AG04449 (cell line): Measurements from ENCODE around the gene RAMAC.

Experiments
- CTCF ChIA-PET: fragments of 350-600 bp; formaldehyde crosslinking; extraction: SDS; loops from one replicate; lab custom pipeline; 2021; ENCODE audit warnings: antibody characterized with exemption; lab: Yijun Ruan, JAX
- POLR2A ChIA-PET: fragments of 400-600, 350-600 bp; formaldehyde crosslinking; extraction: SDS; loops from one replicate; lab custom pipeline; 2020; ENCODE audit warnings: antibody characterized with exemption, inconsistent platforms; lab: Yijun Ruan, JAX
- DNase-seq: peaks from one replicate; pipeline ENCODE4 v3.0.0-alpha.2; 2010; ENCODE audit warnings: low read depth, low spot score
- H3K4me3 ChIP-seq: 2 replicates; pipeline ENCODE4 v1.5.1; 2011; ENCODE audit warnings: low read depth, mild to moderate bottlenecking, control low read depth, low read length
- CTCF ChIP-seq: IDR thresholded peaks from one replicate; pipeline ENCODE4 v1.5.1; 2011; ENCODE audit warnings: mild to moderate bottlenecking, moderate library complexity, low read length, control low read depth, inconsistent platforms; ENCODE audit not compliant: insufficient read depth; ENCODE audit errors: missing control alignments

The RAMAC gene

GRCh38 chr15:82944056-82944455, 42.0 kb upstream of the RAMAC start:
- no peak for DNase-seq
- ChIA-PET POLR2A (no interaction called here), CTCF (no interaction called here)
- no peak for TF ChIP-seq CTCF
- H3K4me3 ChIP-seq = no peak overlapping the region

GRCh38 chr15:82944821-82945220, 41.2 kb upstream of the RAMAC start:
- no peak overlapping the region for H3K4me3 ChIP-seq
- POLR2A ChIA-PET = no interaction called here
- CTCF ChIA-PET = no interaction called here
- no peak for TF ChIP-seq CTCF
- DNase-seq = no peak

GRCh38 chr15:82945326-82945725, 40.7 kb upstream of the RAMAC start:
- CTCF ChIA-PET = no interaction called here
- DNase-seq = no peak

GRCh38 chr15:82946155-82946701, 39.8 kb upstream of the RAMAC start:
- TF ChIP-seq CTCF = no peak
- no peak for DNase-seq
- no peak overlapping the region for H3K4me3 ChIP-seq
- CTCF ChIA-PET = no interaction called here
- POLR2A ChIA-PET = no interaction called here

More at GRCh38 chr15:82945326-82945725, 40.7 kb upstream of the RAMAC start:
- no peak for TF ChIP-seq CTCF
- no peak overlapping the region for H3K4me3 ChIP-seq
- POLR2A ChIA-PET = no interaction called here

- ChIA-PET CTCF (no interaction called here), POLR2A (no interaction called here)
- DNase-seq = no peak
- H3K4me3 ChIP-seq = no peak overlapping the region
- no peak for TF ChIP-seq CTCF
These were observed 35.7 kb upstream of the RAMAC start for GRCh38 chr15:82950295-82950694.

GRCh38 chr15:82950746-82951370, 35.2 kb upstream of the RAMAC start:
- H3K4me3 ChIP-seq = no peak overlapping the region
- DNase-seq = no peak
- TF ChIP-seq CTCF = no peak
- POLR2A ChIA-PET = no interaction called here
- CTCF ChIA-PET = interaction anchor here (1.2 kb wide), 1 partner anchor 8 kb away, joined by 3 read pairs; no protein-coding TSS in a partner anchor
